Mesothelial cell of epicardium (in vitro differentiated cells): ENCODE results near the gene FOXQ1. TPM values are rescaled to one million over a fixed set of nuclear protein-coding genes. Genes with fewer than 3 reads are reported as not detected.

Source experiments
- DNase-seq, 2 experiments: peaks; one replicate each; pipeline ENCODE4 v3.0.0; 2021; ENCODE audit warnings: low spot score in 2 of 2; ENCODE audit not compliant: unreplicated experiment in 2 of 2
- H3K27ac Mint-ChIP-seq: 2 replicates; pipeline ENCODE4 v1.8.0; 2021; ENCODE audit warnings: mixed read lengths
- H3K27me3 Mint-ChIP-seq: 2 replicates; pipeline ENCODE4 v1.8.0; 2021; ENCODE audit warnings: low read depth, mixed read lengths
- H3K36me3 Mint-ChIP-seq: 2 replicates; pipeline ENCODE4 v1.8.0; 2021; ENCODE audit warnings: mixed read lengths
- H3K4me1 Mint-ChIP-seq: 2 replicates; pipeline ENCODE4 v1.8.0; 2021; ENCODE audit warnings: mixed read lengths
- H3K4me3 Mint-ChIP-seq: 2 replicates; pipeline ENCODE4 v1.8.0; 2021; ENCODE audit warnings: mild to moderate bottlenecking, moderate library complexity, mixed read lengths
- H3K9me3 Mint-ChIP-seq: 2 replicates; pipeline ENCODE4 v1.8.0; 2021; ENCODE audit warnings: mixed read lengths
- CTCF ChIP-seq: fragments of 200-600 bp; sonication (generic); IDR thresholded peaks from one replicate; pipeline ENCODE4 v1.5.0; 2021; ENCODE audit warnings: antibody characterized with exemption; ENCODE audit not compliant: unreplicated experiment
- total RNA-seq: library from RNA; stranded (reverse); gene quantifications from 3 replicates; pipeline ENCODE4 v1.2.1, GENCODE V29; 2021

The FOXQ1 gene
- total RNA-seq, 1 donor from 2014 or later: 0.20 TPM

- no peak overlapping the region for H3K4me3 Mint-ChIP-seq
- peaks cover 15% of the 10 kb centered on the region for H3K9me3 Mint-ChIP-seq
- TF ChIP-seq CTCF: no peak
- H3K4me1 Mint-ChIP-seq: peaks cover 1% of the 10 kb centered on the region
- no peaks in the 10 kb centered on the region for H3K36me3 Mint-ChIP-seq
- peaks cover 26% of the 10 kb centered on the region for H3K27me3 Mint-ChIP-seq
- H3K27ac Mint-ChIP-seq: no peak overlapping the region
- no peak for DNase-seq
These were observed 16.4 kb downstream of the FOXQ1 start for GRCh38 chr6:1328129-1328800.

GRCh38 chr6:1329708-1330107 lies 17.8 kb downstream of the FOXQ1 start:
- DNase-seq: no peak
- peaks cover 15% of the 10 kb centered on the region for H3K9me3 Mint-ChIP-seq
- no peak for TF ChIP-seq CTCF
- H3K27ac Mint-ChIP-seq: no peak overlapping the region
- peaks cover 23% of the 10 kb centered on the region for H3K27me3 Mint-ChIP-seq
- H3K36me3 Mint-ChIP-seq: no peaks in the 10 kb centered on the region
- peaks cover 7% of the 10 kb centered on the region for H3K4me1 Mint-ChIP-seq
- no peak overlapping the region for H3K4me3 Mint-ChIP-seq

- peaks cover 14% of the 10 kb centered on the region for H3K27me3 Mint-ChIP-seq
- DNase-seq: no peak
- H3K4me3 Mint-ChIP-seq: no peak overlapping the region
- no peaks in the 10 kb centered on the region for H3K36me3 Mint-ChIP-seq
- no peak for TF ChIP-seq CTCF
- peaks cover 7% of the 10 kb centered on the region for H3K9me3 Mint-ChIP-seq
- H3K4me1 Mint-ChIP-seq: peaks cover 17% of the 10 kb centered on the region
- H3K27ac Mint-ChIP-seq: peak overlapping the region; percentile 53
These were observed 22.8 kb downstream of the FOXQ1 start for GRCh38 chr6:1334684-1335083.

- no peak for TF ChIP-seq CTCF
- peak overlapping the region; percentile 78 for H3K27ac Mint-ChIP-seq
- no peaks in the 10 kb centered on the region for H3K36me3 Mint-ChIP-seq
- H3K4me1 Mint-ChIP-seq: peaks cover 17% of the 10 kb centered on the region
- no peak overlapping the region for H3K4me3 Mint-ChIP-seq
- peaks cover under 1% of the 10 kb centered on the region for H3K9me3 Mint-ChIP-seq
- no peak for DNase-seq
- H3K27me3 Mint-ChIP-seq: peaks cover 23% of the 10 kb centered on the region
These were observed 23.6 kb downstream of the FOXQ1 start for GRCh38 chr6:1335367-1336037.

- Mint-ChIP-seq H3K4me3 (no peak overlapping the region), H3K36me3 (no peaks in the 10 kb centered on the region), H3K27ac (no peak overlapping the region), H3K27me3 (peaks cover 27% of the 10 kb centered on the region), H3K9me3 (no peaks in the 10 kb centered on the region), H3K4me1 (peaks cover 17% of the 10 kb centered on the region)
- no peak for DNase-seq
- no peak for TF ChIP-seq CTCF
These were observed 24.4 kb downstream of the FOXQ1 start for GRCh38 chr6:1336246-1336843.
